ENCODE results near the gene POTEH.
"Not testable (repeated sequence)": the region's sequence is repeated elsewhere in the genome, so short reads cannot be mapped to it uniquely, and the experiment has no call there.

POTEH gene

DNA sequence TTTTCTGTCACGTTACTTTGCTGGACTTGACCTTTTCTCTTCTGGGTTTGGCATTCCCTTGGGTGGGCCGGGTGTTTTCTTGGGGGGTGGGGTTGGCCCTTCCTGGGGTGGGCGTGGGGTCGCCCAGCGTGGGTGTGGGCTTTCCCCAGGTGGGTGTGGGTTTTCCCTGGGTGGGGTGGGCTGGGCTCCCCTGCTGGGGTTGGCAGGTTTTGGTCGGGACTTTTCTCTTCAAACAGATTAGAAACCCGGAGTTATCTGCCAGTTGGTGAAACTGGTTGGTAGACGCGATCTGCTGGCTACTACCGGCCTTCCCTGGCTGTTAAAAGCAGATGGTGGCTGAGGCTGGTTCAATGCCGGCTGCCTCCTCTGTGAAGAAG is at the start of gene POTEH:
POTEH (plus strand) TSS at position 278 of the 377 bp plus-strand sequence; CDS start at position 330, 52 bp downstream.
- not testable (repeated sequence) for DNase-seq

GRCh38 chr22:15642288-15642861 is 47.5 kb upstream of the POTEH start:
- not testable (repeated sequence) for DNase-seq

- DNase-seq = not testable (repeated sequence)
These were observed 37.9 kb upstream of the POTEH start for GRCh38 chr22:15651954-15652353.

DNA sequence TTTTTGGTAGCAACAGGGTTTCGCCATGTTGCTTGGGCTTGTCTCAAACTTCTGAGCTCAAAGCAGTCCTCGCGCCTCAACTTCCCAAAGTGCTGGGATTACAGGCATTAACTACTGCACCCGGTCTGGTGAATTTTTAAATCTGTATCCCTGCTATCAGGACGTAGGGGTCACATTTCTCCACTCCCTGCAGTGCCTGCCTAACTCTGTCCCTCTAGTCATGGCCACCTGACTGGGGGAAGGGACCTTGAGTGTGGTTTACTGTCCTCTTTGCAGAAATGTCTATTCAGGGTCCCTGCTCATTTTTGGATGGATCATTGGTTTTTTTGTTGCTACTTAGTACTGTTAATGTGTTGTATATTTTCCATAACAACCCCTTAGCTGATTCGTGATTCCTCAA is 37.1 kb upstream of the POTEH start:
- not testable (repeated sequence) for DNase-seq

GRCh38 chr22:15653241-15653640 is 36.6 kb upstream of the POTEH start:
- DNase-seq = not testable (repeated sequence)

GRCh38 chr22:15661102-15661501 is 28.7 kb upstream of the POTEH start:
- not testable (repeated sequence) for DNase-seq

DNA sequence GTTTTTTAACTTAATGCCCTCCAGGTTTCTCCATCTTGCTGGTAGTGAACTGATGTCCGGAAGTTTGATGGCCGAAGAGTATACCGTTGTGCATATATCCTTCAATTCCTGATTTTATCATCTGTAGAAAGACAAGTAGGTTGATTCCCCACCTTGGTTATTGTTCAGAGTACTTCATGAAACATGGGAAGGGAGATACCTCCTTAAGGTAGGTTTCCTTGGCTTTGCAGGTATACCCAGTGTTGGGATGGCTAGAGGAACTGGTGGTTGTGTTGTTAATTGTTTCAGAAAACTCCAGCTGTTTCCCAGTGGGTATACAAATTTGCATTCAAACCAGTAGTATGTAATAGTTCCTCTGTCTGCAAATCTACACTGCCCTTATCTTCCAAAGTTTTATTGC is 25.1 kb upstream of the POTEH start:
- DNase-seq = not testable (repeated sequence)

DNA sequence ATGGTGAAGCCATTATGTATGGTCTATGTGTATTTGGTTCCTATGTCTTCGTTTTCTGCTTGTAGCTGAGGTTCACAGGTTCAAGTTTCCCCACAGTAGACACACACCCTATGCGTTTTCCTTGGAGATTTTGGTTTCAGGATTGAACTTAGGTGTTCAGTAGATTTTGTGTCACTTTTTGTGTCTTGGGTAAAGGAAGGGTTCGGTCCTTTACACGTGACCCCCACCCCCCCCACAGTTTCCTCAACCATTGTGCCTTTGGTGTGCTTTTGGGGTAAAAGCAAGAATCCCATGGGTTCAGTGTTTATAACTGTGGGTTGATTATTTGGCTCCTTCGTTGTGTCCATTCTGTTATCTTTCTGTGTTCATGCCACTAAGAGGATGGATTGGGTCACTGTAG is 24.3 kb upstream of the POTEH start:
- not testable (repeated sequence) for DNase-seq

GRCh38 chr22:15669430-15669829 is 20.4 kb upstream of the POTEH start:
- not testable (repeated sequence) for DNase-seq

- not testable (repeated sequence) for DNase-seq
These were observed 10.1 kb upstream of the POTEH start for GRCh38 chr22:15679702-15680101.

DNA sequence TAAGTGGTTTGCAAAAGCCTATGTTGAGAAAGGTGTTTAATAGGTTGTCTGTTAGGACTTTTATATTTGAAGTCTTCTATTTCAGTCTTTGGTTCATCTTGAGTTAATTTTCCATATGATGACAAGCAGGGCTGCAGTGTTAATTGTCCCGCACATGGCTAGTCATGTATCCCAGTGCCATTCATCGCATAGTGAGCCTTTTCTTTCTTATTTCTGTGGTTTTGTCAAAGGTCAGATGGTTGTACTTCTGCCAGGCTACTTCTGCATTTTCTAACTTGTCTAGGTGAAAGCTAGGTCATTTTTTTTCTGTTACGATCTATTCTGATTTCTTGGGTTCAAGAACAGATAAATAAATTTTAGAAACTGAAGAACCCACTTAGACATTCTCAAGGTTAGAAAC is 5.7 kb upstream of the POTEH start:
- not testable (repeated sequence) for DNase-seq

DNA sequence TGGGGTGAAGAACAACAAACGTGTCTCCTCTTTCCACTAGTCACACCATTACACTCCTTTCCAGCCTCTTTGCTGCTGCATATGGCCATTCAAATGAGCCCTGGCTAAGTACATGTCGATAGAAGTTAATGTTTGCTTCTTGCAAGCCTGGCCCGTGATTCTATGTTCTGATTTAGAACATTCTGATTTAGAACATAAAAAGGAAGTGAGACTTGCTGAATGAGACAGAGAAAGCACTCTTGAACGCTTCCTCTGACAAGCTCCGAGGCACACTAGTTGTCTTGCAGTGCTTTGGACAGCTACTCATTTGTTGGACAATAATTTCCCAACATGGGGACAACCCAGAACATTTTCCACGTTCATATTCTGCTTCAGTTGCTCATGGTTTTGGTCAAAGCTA is 5.1 kb upstream of the POTEH start:
- not testable (repeated sequence) for DNase-seq

DNA sequence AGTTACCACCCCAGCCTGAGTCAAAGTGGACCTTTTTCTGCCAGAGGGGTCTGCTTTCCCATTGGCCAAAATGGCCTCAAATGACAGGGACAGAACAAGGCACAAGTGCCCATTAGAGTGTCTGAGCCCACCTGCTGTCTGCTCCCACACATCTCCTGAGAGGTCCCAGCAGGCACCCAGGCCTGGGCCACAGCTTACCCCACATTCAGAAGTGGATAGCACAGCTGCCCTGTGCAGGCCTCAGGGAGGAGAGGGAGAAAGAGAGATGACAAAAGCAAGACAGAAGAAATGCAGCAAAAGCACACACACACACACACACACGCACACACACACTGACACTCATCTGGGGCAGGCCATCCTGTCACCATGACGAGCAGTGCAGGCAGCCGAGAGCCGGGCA is 4.2 kb upstream of the POTEH start:
- DNase-seq = not testable (repeated sequence)

- DNase-seq = not testable (repeated sequence)
These were observed 2.7 kb upstream of the POTEH start for GRCh38 chr22:15687086-15687485.

GRCh38 chr22:15687676-15688075 is 2.1 kb upstream of the POTEH start:
- DNase-seq = not testable (repeated sequence)

DNA sequence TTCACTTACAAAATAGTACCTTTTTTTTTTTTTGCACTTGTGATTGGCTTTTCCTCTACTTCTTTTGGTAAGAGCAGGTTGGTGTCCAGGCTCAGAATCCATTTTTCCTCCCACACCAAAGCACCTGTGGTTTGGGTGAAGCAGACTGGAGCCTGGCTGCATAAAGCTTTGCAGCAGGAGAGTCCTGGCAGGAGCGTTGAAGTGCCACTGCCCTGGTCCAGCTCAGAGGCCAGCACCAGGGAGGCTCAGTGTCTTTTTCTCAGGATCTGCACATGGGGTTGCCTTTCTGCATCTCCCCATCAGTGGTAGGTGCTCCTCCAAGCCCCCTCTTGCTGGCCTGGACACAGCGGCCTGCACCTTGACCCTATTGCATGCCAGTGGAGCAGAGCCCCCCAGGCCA is 1.7 kb upstream of the POTEH start:
- not testable (repeated sequence) for DNase-seq

- DNase-seq = not testable (repeated sequence)
These were observed 646 bp upstream of the POTEH start for GRCh38 chr22:15689012-15689748.

- DNase-seq = not testable (repeated sequence)
These were observed 23.8 kb downstream of the POTEH start for GRCh38 chr22:15713600-15713999.

- not testable (repeated sequence) for DNase-seq
These were observed 24.3 kb downstream of the POTEH start for GRCh38 chr22:15714125-15714524.

- DNase-seq = not testable (repeated sequence)
These were observed 32.1 kb downstream of the POTEH start for GRCh38 chr22:15721884-15722283.

DNA sequence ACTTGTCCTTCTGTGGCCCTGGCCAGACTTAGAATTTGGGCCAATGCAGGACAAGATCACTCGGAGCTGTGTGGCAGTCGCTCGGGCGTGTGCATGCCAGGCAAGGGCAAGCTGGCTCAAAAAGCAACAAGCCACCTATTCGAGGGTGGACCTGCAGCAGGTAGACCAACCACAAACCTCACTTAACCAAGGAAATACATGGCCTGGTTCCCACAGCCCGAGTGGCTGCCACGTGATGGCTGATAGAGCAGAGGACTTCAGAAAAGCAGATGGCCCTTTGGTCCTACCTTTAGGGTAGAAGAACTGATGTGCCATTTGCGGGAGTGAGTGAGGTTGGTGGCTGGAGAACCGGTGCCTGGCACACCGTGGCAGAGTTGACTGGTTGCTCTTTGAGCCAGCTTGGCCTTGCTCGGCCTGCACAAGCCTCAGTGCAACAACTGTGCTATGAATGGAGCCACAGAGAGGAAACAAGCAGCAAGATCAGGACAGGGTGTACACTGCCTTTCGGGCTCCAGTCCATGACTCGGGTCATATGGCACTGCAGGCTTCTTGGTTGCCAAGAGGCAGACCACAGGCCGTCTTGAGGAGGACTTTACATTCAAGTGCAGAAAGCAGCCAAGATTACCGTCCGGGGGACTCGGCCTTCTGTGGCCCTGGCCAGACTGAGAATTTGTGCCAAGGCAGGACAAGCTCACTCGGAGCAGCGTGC is 39.5 kb downstream of the POTEH start:
- DNase-seq = not testable (repeated sequence)

DNA sequence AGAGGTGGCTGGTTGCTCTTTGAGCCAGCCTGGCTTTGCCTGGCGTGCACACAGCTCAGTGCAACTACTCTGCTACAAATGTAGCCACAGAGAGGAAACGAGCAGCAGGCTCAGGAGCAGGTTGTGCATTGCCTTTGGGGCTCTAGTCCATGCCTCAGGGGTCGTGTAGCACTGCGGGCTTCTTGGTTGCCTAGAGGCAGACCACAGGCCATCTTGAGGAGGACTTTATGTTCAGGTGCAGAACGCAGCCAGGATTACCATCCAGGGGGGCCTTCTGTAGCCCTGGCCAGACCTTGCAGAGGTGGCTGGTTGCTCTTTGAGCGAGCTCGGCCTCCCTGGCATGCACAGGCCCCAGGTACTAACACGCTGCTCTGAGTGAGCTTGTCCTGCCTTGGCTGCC is 41.2 kb downstream of the POTEH start:
- not testable (repeated sequence) for DNase-seq

DNA sequence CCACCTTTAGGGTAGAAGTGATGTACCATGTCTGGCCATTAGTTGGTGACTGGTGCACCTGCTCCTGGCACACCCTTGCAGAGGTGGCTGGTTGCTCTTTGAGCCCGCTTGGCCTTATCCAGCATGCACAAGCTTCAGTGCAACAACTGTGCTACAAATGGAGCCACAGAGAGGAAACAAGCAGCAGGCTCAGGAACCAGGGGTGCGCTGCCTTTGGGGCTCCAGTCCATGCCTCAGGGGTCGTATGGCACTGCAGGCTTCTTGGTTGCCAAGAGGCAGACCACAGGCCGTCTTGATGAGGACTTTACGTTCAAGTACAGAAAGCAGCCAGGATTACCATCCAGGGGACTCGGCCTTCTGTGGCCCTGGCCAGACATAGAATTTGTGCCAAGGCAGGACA is 44.6 kb downstream of the POTEH start:
- not testable (repeated sequence) for DNase-seq

Data from NCI-H187 treated with DMSO at 0.1 percent for 48 hours (cell line).